Ammon's horn (tissue), 1 donor: Measurements from ENCODE around the gene ZNF268.
"Not testable (repeated sequence)": the region's sequence is repeated elsewhere in the genome, so short reads cannot be mapped to it uniquely, and the experiment has no call there.

ENCODE experiments used
- DNase-seq: peaks from one replicate; pipeline ENCODE4 v3.0.0-alpha.2; 2016; ENCODE audit warnings: low spot score

The ZNF268 gene

DNA sequence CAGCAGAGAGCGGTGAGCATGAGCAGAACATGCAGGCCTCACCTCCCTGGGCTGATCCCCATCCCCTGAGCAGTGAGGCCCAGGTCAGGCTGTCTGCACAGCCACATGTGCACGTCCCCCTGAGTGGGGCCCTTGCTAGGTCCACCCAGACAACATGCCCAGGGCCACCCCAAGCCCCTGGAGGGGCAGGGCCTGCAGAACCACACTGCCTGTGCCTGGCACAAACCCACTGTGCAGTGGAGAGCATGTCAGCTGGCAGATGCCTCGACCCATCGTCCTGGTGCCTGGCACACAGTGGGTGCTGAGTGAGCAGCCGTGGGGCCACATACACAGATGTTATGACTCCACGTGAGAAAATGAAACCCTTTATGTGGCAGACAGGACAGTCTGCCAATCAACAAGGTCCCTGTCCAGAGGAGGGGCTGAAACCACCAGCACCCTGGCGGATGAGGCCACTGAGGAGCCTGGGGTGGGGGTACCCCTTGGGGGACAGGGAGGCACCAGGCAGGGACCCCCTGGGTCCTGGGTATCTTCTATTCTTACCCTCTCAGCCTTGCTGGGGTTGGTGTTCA, 46.1 kb downstream of the ZNF268 start:
- no peak for DNase-seq

- DNase-seq = no peak
Observed at GRCh38 chr12:133231001-133231400, 49.7 kb downstream of the ZNF268 start.

DNA sequence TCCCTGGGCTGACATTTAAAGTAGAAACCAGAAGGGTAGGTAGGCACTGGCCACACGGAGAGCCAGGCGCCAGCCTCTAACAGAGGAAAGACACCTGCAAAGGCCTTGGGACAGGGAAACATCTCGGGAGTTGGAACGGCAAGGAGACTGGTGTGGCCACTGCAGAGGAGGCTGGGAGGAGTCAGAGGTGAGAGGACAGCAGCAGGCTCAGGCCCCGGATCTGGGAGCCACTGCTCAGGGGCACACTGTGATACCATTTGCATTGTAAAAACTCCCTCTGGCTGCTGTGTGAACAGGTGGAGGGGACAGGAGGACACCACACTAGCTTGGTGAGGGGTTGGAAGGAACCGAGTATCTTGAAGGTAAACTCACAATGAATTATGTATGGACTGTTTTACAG, 51.7 kb downstream of the ZNF268 start:
- DNase-seq = no peak

- DNase-seq = no peak
Observed at GRCh38 chr12:133233993-133234564, 52.8 kb downstream of the ZNF268 start.

DNA sequence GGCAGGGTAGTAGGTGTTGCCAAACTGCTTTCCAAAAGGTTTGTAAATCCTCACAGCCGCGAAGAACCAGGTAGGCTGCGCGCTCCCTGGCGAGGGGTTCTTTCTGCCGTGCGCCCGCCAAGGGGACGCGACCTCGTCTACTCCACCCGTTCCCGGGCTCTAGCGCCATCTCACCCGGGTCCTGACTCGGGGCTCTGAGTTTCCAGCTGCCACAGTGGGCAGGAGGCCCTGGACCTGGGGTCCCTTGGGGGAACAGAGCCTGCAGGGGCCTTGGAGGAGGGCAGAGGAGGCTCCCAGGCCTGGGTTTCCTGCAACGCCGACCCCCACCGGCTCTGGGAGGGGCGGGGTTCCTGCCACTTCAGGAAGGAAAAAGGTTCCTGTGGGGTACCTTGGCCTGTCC, 53.7 kb downstream of the ZNF268 start:
- no peak for DNase-seq

GRCh38 chr12:133235401-133236112, 54.3 kb downstream of the ZNF268 start, which contains the start of gene ANHX:
ANHX (minus strand) TSS chr12:133235877; CDS start chr12:133234356, 1,521 bp downstream.
- no peak for DNase-seq

DNA sequence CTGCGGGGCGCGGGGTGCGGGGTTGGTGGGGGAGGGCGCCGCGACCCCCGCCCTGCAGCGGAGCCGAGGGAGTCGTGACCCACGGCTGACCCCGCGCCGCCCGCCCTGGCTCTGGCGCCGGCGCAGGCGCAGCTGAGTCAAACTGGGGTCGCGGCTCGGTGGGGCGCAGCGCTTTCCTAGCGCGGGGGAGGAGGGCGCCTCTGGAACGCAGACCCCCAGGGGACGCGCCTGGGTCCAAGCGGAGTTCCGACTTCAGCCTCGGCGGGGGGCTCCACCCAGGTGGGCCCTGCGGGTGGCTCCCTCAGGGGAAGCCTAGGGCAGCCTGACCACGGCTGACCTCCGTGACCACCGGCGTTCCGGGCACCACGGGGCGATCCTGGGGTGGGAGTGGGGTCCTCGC, 54.8 kb downstream of the ZNF268 start:
- DNase-seq = no peak

- no peak for DNase-seq
Observed at GRCh38 chr12:133236556-133236955, 55.3 kb downstream of the ZNF268 start.

GRCh38 chr12:133251732-133252131, 70.4 kb downstream of the ZNF268 start:
- no peak for DNase-seq

DNA sequence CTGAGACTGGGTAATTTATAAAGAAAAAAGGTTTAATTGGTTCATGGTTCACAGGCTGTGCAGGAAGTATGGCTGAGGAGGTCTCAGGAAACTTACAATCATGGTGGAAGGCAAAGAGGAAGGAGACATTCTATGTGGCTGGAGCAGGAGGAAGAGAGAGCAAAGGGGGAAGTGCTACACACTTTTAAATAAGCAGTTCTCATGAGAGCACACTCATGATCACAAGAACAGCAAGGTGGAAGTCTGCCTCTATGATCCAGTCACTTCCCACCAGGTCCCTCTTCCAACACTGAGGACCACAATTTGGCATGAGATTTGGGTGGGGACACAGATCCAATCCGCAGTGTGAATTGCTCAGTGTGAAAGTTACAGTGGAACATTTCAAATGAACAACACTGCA, 74.5 kb downstream of the ZNF268 start:
- not testable (repeated sequence) for DNase-seq

DNA sequence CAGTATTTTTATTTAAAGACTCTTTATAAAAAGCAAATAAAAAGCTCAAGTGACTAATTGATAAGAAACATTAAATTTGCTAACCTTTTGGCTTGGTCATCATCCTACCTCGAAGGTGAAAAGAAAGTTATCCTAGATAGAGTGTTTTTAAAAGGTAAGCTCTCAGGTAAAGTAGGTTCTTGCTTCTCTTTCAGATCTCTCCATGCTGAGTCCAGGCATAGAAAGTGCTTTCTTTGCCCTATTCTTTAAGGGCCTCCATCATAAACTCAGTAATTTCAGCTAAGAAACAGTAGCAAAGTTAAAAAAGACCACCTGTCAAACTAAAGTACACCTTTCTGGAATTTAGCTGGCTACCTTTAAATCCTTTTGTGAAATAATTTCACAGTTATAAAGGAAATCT, 75.0 kb downstream of the ZNF268 start:
- DNase-seq = no peak

- DNase-seq = no peak
Observed at GRCh38 chr12:133264173-133264572, 82.9 kb downstream of the ZNF268 start.
